GM19035 (cell line): ENCODE results near the gene OSBPL3.
"Not testable (repeated sequence)": the region's sequence is repeated elsewhere in the genome, so short reads cannot be mapped to it uniquely, and the experiment has no call there.

Experiments
- ATAC-seq: cut with Tn5 transposase; IDR thresholded peaks from one replicate; pipeline ENCODE4 v1.9.1; 2021; ENCODE audit not compliant: unreplicated experiment

The OSBPL3 gene

DNA sequence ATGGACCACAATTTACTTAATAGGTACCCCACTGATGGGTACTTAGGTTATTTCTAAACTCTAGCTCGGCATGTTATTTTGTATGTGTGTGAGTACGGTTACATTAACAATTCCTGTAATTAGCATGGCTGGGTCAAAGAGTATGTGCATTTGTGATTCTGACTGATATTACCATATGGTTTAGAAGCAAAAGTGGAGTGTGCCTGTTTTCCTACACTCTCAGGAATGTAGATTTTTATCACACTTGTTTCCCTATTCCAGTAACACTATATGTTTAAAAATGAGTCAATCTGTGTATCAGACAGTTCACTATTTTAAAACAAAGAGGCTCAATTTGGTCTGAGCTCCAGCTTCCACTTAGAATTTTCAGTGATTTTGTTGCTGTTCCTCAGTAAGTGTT is 178.1 kb downstream of the OSBPL3 start:
- no peak for ATAC-seq

DNA sequence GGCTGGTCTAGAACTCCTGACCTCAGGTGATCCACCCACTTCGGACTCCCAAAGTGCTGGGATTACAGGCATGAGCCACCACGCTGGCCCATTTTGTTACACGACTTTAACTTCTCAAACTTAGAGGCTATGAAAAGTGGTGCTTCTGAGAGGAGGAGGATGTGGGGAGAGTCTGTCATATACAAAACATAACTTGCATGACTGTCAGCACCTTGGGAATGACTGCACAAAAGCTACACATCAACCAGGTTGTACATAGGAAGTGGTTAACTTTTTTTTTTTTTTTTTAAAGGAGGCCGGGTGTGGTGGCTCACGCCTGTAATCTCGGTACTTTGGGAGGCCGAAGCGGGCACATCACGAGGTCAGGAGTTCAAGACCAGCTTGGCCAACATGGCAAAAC is 179.3 kb downstream of the OSBPL3 start:
- no peak for ATAC-seq

DNA sequence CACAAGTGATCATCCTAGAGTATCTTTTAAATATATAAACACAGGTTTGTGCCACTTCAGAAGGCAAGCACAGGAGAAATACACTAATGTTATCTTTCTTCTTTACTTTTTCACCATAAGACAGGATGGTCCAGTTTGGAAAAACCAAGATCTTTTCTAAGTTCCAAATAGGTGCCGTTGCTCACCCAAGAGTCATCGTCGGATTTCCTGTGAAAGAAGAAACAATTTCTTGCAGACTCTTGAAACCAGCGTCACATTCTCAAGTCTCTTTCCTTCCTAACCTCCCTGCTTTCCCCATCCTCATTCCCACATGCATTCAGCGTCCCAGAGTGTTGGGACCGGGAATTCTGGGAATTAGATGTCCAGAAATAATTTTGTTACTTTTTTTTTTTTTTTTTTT is 179.9 kb downstream of the OSBPL3 start:
- no peak for ATAC-seq

DNA sequence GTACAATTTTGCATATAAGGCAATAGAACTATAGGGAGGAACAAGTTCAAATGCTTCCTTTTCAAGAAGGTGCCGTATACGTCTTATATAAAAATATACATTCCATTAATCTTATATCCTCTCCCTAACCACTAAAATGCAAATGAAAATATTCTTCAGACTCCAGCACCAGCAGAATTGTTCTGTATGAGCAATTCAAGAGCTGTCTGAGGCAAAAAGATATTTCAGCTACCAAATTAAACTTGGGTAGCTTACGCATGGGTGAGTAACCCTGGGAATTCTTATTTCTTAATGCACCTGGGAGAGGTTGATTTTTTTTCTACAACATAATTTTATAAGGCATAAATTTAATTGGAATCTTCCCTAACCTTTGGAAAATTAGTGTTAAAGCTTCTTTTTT is 180.5 kb downstream of the OSBPL3 start:
- ATAC-seq: no peak

DNA sequence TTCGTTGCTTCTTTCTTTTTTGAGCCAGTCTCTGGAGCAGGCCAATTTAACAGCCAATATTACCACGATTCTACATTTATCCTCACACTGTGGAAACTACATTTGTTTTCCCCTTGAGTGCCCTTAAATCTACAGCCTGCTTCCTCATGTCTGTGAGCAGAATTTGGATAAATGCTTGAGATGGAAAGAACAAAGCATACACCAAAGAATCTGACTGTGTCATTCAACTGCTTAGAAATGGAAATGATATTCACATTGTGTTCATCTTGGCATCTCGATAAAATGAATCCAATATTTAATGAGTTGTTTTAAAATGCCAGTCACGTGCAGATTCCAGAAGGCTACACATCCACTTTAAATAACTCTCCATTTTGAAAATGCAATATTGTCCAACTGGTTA is 181.7 kb downstream of the OSBPL3 start:
- no peak for ATAC-seq

DNA sequence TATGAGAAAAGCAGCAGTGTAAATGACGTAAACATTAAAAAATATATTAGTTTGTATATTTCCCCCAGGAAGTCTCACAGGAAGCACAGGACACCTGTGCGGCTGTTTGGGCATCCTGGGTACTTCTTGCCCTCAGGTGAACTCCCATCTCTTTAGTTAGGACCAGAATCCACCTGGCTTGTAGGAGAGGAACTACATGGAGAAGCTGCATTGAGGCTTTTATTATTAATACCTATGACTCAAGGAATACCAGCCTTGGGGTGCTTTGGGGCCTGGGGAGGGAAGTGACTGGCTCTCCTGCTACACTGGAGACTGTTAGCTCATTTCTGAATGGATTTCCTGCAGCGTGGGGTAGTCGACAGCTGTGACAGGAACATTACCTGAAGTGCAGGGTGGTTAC is 182.7 kb downstream of the OSBPL3 start:
- no peak for ATAC-seq

DNA sequence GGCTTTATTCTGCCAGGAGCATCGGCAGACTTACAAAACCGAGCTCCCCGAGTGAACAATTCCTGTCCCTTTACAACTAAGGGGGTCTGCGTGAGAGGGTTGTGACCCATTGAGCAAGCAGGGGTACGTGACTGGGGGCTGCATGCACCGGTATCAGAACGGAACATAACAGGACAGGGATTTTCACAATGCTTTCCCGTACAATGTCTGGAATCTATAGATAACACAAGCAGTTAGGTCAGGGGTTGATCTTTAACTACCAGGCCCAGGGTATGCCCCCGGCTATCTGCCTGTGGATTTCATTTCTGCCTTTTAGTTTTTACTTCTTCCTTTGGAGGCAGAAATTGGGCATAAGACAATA is 184.6 kb downstream of the OSBPL3 start:
- ATAC-seq: no peak

DNA sequence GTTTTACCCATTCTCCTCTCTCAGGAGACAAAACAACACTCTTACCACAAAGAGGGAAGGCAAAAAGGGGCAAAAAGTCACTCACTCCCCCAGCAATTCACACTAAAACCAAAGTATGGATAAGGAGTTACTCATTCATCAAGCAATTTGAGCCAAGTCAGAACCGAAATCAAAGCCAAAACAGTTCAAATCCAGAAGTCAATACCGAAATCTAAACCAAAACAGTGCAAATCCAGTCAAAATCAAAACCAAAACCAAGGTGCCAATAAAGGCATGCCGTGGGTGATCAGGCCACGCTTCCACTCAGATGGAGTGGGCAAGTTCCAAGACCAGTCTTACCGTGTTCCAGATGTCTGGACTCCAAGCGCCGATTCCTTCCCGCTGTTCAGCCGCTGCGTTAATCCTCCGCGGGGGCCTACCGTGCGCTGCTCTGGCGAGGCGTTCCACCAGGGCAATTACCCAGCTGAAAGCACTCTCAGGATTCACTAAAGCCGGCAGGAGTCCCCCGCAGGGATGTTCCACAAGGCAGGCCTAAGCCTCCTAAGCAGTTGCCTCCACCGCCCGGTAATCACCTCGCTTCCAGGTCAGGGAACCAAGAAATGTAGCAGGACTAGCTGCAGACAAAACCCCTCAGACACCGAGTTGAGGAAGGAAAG is 185.1 kb downstream of the OSBPL3 start:
- ATAC-seq: not testable (repeated sequence)

DNA sequence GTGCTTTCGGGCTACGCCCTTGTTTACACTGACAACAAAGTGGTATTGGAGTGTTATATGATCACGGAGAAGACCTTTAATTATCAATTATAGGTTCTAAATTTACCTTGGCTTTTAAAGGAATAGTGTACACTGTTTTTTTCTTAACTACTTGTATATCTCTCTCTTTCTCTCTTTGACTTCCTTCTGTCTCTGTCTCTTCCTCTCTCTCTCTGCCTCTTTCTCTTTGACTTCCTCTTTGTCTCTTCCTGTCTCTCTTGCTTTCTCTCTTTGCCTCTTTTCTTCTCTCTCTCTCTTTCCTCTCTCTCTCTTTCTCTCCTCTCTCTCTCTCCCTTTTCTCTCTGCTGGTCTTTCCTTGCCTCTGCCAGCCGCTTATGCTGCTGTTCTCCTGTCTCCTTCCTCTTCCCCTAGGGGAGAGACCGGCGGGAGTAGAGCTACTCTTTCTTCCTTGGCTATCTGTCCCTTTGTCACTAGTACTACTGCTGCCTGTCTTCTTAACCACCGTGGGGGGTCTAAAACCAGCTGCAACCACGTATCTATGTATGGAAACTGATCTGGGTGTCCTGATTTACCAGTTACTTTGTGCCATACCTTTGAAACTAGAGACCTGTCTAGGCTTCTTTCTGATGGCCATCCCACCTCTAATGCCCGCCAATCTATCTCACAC is 185.9 kb downstream of the OSBPL3 start:
- no peak for ATAC-seq

DNA sequence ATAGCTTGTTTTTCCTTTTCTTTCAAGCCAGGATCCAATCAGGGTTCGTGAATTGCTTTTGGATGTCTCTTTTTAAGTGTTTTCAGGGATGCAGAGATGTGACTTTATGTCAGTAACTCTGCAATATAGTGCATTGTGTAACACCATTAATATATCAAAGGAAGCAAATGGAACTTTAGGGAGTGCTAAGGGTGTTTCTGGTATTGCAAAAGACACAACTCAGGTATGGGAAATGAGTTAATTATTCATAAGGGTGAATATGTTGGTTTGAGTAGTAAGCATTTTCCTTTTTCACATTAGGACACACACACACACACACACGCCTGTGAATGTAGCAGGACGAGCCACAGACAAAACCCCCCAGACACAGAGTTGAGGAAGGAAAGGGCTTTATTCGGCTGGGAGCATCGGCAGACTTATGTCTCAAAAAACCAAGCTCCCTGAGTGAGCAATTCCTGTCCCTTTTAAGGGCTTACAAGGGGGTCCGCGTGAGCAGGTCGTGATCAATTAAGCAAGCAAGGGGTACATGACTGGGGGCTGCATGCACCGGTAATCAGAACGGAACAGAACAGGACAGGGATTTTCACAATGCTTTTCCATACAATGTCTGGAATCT is 190.9 kb downstream of the OSBPL3 start:
- no peak for ATAC-seq

DNA sequence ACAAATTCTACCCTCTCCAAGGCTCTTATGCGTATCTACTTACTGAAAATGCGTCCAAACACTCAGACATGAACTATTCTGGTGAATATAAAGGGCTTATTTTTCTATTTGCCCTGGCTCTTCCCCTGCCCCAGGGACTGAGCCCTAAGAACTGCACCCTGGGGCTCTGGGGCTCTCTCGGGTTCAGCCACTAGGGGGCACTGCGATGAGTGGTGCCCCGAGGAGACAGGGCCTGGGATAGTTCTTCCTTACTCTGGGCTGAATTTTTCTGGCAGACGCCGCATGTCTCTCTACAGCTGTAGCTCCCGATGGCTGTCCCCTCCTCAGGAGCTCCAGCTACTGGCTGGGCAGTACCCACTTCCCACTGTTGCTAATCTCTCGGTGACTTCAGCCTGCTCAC is 191.9 kb downstream of the OSBPL3 start:
- ATAC-seq: no peak

DNA sequence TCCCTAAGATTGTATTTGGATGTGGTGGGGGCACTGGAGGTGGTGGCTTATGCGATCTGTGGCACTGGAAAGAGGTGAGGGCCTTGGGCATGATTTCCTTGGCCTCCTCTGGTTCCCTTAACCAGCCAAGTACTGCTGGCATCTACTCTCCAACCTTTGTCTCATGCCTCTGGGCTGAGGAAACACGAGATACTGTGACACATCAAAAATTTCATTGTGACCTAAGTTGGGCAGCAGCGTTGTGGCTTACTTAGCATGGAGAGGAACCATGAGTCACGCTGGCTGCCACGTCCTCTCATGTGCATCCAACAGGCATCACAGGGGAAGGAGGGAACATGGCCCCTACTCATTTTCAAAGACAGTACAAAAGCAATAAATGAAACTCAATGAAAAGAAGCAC is 193.0 kb downstream of the OSBPL3 start:
- ATAC-seq: no peak

DNA sequence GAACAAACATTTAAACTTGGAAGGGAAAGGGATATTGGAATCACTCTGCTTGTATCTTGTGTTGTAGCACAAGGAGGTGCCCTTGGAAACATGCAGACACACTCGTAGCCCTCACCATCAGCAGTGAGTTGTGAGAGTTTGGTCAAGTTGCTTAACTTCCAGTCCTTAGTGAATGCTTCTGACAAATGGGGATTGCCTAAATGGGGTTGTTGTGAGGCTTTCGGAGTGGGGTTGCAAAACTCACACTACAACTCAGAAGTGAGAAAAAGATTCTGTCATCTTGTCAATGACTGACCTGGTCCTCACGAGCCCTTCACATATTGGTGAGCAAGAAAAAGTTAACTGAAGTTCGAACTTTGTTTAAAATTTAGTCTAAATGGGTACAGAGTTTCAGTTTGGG is 193.7 kb downstream of the OSBPL3 start:
- ATAC-seq: no peak

DNA sequence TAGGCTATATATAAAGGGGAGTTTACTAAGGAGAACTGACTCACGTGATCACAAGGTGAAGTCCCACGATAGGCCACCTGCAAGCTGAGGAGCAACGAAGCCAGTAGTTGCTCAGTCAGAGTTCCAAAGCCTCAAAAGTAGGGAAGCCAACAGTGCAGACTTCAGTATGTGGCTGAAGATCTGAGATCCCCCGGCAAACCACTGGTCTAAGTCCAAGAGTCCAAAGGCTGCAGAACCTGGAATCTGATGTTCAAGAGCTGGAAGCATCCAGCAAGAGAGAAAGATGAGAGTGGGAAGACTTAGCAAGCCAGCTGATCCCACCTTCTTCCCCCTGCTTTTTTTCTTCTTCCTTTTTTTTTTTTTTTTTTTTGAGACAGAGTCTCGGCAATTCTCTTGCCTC is 195.7 kb downstream of the OSBPL3 start:
- no peak for ATAC-seq

DNA sequence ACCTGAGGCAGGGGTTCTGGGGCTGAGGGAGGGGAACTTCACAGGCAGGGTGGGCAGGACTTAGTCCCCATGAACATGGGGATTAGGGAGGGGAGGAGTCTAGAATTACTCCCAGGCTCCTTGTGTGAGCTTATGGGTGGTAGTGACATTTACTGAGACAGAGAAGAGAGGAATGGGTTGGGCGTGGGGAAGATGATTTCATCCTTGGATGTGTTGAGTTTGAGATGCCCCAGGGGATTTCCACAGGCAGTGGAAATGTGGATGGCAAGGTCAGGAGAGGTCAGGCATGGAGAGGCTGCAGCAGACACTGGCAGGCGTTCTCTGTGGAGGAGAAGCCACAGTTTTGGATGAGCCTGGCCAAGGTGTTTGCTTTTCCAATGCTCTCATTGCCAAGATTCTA is 196.3 kb downstream of the OSBPL3 start:
- no peak for ATAC-seq

DNA sequence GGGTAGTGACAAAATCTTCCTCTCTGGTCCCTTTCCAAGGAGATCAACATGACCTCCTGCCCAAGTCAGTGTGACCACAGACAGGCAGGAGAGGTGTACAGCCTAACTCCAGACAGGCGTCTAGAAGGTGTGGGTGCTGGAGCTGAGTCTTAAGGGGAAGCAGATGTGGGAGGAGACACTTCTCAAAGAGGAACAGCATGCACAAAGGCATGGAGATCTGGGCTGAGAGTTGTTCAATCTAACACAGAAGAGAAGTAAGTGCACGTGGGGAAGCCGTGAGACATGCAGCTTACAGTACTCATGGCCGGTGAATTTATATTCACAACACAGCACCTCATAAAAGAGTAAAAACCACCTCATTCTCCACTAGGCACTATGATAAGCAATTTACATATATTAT is 198.9 kb downstream of the OSBPL3 start:
- no peak for ATAC-seq

DNA sequence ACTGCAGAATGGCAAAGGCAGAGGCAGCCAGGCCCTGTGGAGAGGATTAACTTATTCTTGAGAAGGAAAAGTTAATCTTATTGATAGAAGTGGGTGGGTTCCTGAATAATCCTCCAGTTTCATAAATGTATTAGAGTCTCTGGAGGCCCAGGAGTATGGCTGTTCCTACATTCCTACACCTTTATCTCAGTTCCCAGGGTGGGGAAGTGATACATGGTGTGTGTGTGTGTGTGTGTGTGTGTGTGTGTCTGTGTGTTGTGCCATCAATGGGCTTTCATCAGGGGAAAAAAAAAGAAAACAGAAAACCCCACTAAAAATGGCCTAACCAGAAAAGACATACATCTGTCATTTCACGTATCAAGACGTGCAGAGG is 200.7 kb downstream of the OSBPL3 start:
- ATAC-seq: no peak

DNA sequence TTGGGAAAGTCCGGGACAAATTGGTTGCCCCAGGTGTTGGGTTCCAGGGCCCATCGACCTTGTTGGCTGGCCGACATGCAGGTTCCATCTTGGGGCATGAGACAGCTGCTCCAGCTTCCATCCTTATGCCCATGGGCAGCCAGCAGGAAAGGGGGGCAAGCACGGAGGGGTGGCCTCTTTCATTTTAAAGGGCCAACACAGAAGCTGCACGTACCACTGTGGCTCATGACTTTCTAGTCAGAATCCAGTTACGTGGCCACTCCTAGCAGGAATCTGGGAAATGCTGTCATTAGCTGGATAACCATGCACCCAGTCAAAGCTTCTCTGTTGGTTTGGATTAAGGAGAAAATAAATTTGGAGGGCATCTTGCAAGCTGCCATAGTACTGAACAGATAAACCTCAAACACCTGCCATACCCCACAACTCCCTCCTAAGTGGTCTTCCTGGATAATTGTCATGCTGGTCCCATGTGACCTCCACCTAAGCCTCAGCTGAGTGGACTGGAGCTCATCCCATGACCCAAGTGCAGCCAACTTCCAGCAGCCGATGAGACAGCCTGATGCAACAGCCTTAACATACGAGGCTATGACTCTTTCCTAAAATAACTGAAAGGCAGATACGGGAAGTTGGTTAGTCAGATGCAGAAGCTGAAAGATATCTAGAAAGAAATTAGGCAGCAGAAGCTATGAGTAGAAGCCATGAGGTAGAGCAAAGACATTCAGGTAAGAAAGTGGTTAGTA is 201.3 kb downstream of the OSBPL3 start:
- ATAC-seq: no peak

DNA sequence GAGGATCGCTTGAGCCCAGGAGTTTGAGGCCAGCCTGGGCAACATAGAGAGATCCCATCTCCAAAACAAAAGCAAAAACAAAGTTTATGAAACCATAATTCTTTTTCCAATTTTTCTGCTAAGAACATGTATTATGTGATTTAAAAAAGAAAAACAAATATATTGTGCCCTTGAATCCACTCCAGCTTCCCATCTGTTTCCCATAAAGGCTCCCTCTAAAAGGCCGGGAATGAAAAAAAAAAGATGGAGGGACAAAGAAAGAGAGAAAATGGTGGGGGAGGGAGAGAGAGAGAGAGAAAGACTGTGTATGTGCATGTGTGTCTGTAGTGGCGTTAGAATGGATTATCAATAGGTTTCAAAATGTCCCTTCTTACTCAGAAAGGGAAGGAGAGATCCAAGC is 202.2 kb downstream of the OSBPL3 start:
- no peak for ATAC-seq

DNA sequence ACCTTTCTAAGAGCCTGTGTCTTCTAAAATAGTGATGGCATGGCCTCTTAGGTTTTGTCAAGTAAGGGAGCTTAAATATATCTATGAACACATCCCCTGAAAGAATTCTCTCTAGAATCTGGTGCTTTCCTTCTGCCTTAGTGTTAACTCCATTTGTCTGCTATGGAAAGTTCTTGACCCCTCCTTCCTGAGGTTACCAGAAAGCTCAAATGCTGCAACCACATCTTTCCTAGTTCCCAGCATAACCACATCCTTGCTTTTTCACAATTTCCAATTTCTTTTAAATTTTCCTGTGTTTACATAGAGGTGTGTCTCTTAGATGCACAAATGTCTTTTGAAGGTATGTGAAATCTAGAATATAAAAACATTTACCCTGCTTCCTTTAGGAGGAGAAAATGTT is 206.3 kb downstream of the OSBPL3 start:
- no peak for ATAC-seq

DNA sequence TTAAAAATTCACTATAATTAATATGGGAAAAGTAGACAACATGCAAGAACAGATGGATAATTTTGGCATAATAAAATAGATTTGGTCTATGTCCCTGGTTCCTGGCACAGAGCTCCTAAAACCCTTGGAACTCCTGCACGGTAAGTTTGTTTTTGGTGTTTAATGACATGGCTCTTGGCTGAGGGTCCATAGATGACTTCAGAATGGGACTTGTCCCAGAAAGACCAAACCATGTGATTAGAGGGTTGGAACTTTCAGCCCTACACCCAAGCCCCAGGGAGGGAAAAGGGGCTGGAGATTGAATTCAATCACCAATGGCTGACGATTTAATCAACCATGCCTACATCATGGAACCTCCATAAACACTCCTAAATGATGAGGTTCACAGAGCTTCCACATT is 210.1 kb downstream of the OSBPL3 start:
- ATAC-seq: no peak
